Astrocyte (in vitro differentiated cells and primary cell): ENCODE data around the gene UBE2V1. TPM values are rescaled to one million over a fixed set of nuclear protein-coding genes. Genes with fewer than 3 reads are reported as not detected.

Source experiments
- DNase-seq: peaks from one replicate; pipeline ENCODE4 v3.0.0-alpha.2; 2010; ENCODE audit warnings: low read depth
- FAIRE-seq: peaks from 2 replicates; lab custom pipeline; 2011; peaks lifted over from hg19 to GRCh38; lab: Jason Lieb, UNC
- H2AFZ ChIP-seq: 2 replicates; pipeline ENCODE4 v1.6.0; 2012; ENCODE audit warnings: low read depth, low read length, inconsistent platforms
- H3K27ac ChIP-seq: 2 replicates; pipeline ENCODE4 v1.5.1; 2011; ENCODE audit warnings: low read depth, low read length, inconsistent platforms
- H3K27me3 ChIP-seq: 2 replicates; pipeline ENCODE4 v1.6.0; 2011; ENCODE audit warnings: low read length, inconsistent platforms; ENCODE audit not compliant: insufficient read depth
- H3K36me3 ChIP-seq: 2 replicates; pipeline ENCODE4 v1.5.1; 2011; ENCODE audit warnings: low read length, inconsistent platforms; ENCODE audit not compliant: insufficient read depth
- H3K4me1 ChIP-seq: 2 replicates; pipeline ENCODE4 v1.5.1; 2011; ENCODE audit warnings: low read length, inconsistent platforms; ENCODE audit not compliant: insufficient read depth
- H3K4me2 ChIP-seq: 2 replicates; pipeline ENCODE4 v1.6.0; 2012; ENCODE audit warnings: low read length, inconsistent platforms
- H3K4me3 ChIP-seq: 2 replicates; pipeline ENCODE4 v1.5.1; 2011; ENCODE audit warnings: low read depth, mild to moderate bottlenecking, low read length, inconsistent platforms; ENCODE audit not compliant: insufficient read depth
- H3K79me2 ChIP-seq: 2 replicates; pipeline ENCODE4 v1.6.0; 2012; ENCODE audit warnings: mild to moderate bottlenecking, low read length, inconsistent platforms; ENCODE audit not compliant: insufficient read depth
- H3K9ac ChIP-seq: 2 replicates; pipeline ENCODE4 v1.6.0; 2012; ENCODE audit warnings: mild to moderate bottlenecking, low read length, inconsistent platforms
- H3K9me3 ChIP-seq: 2 replicates; pipeline ENCODE4 v1.5.1; 2012; ENCODE audit warnings: low read depth, mild to moderate bottlenecking, low read length, inconsistent platforms; ENCODE audit not compliant: insufficient read depth
- H4K20me1 ChIP-seq: 2 replicates; pipeline ENCODE4 v1.6.0; 2012; ENCODE audit warnings: low read length, inconsistent platforms; ENCODE audit not compliant: insufficient read depth
- H3K27ac Mint-ChIP-seq: one replicate; pipeline ENCODE4 v1.8.0; 2021; ENCODE audit warnings: mild to moderate bottlenecking, mixed read lengths; ENCODE audit not compliant: unreplicated experiment
- H3K27me3 Mint-ChIP-seq: one replicate; pipeline ENCODE4 v1.8.0; 2021; ENCODE audit warnings: low read depth, mixed read lengths; ENCODE audit not compliant: unreplicated experiment
- H3K36me3 Mint-ChIP-seq: one replicate; pipeline ENCODE4 v1.8.0; 2021; ENCODE audit warnings: low read depth, mixed read lengths; ENCODE audit not compliant: unreplicated experiment
- H3K4me1 Mint-ChIP-seq: one replicate; pipeline ENCODE4 v1.8.0; 2021; ENCODE audit warnings: low read depth, mixed read lengths; ENCODE audit not compliant: unreplicated experiment
- H3K4me3 Mint-ChIP-seq: one replicate; pipeline ENCODE4 v1.8.0; 2021; ENCODE audit warnings: mild to moderate bottlenecking, moderate library complexity, mixed read lengths; ENCODE audit not compliant: unreplicated experiment
- H3K9me3 Mint-ChIP-seq: one replicate; pipeline ENCODE4 v1.8.0; 2021; ENCODE audit warnings: mild to moderate bottlenecking, mixed read lengths; ENCODE audit not compliant: unreplicated experiment
- EZH2 ChIP-seq: IDR thresholded peaks from 2 replicates; pipeline ENCODE4 v1.6.1; 2012; ENCODE audit warnings: mild to moderate bottlenecking, low read length, inconsistent platforms; ENCODE audit not compliant: insufficient read depth
- total RNA-seq: library from RNA; stranded (reverse); gene quantifications from 2 replicates; pipeline ENCODE4 v1.2.1, GENCODE V29; 2021
- TF ChIP-seq, protein P1 (sequence below): IDR thresholded peaks from 2 replicates; pipeline ENCODE4 v1.5.1; 2011; ENCODE audit warnings: low read depth, mild to moderate bottlenecking, inconsistent platforms, low read length, moderate library complexity; ENCODE audit not compliant: insufficient read depth

The UBE2V1 gene
- total RNA-seq, 1 donor from 2014 or later, result 139 TPM

DNA sequence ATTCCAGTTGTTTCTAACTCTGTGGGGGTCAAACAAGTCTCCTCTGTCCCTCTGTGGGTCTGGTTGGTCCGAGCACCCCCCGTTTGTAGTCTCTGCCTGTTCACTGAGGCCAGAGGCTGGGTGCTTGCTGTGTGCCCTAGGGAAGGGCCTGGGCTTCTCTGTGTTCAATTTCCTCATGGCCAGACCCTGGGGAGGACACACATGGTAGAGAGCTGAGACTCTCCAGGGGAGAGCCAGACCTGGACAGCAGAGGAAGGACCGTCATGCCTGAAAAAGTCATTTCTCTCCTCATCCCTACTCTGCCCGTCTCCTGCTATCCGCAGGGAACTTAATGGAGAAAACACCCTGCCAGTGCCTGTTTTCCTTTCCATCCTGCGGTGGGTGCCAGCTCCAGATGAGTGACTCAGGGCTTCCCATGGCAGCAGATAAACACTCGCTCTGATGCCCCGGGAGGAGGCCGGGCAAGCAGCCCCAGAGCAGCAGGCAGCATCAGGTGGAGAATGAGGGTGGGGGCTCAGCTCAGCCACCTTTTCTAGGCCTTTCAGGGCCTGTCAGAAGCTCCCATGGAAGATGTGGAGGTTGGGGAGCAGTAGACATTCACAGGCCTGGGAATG lies 78.3 kb downstream of the UBE2V1 start:
- Mint-ChIP-seq H3K4me1 (peaks cover 29% of the 10 kb centered on the region), H3K36me3 (no peaks in the 10 kb centered on the region), H3K27ac (peak overlapping the region; percentile 97), H3K4me3 (no peak overlapping the region), H3K9me3 (no peaks in the 10 kb centered on the region), H3K27me3 (peaks cover 4% of the 10 kb centered on the region)
- Histone ChIP-seq H3K79me2 (no peaks in the 10 kb centered on the region), H3K27ac (peak overlapping the region; percentile 92), H3K27me3 (no peaks in the 10 kb centered on the region), H3K36me3 (no peaks in the 10 kb centered on the region), H3K4me1 (peaks cover 29% of the 10 kb centered on the region), H3K4me3 (no peak overlapping the region), H2AFZ (peak overlapping the region; percentile 18), H3K4me2 (peak overlapping the region; percentile 46), H3K9ac (peak overlapping the region; percentile 77), H4K20me1 (no peaks in the 10 kb centered on the region), H3K9me3 (peaks cover under 1% of the 10 kb centered on the region)
- DNase-seq, result peak; percentile 58
- no peak for FAIRE-seq
- TF ChIP-seq EZH2, result no peak
- TF ChIP-seq, protein P1, sequence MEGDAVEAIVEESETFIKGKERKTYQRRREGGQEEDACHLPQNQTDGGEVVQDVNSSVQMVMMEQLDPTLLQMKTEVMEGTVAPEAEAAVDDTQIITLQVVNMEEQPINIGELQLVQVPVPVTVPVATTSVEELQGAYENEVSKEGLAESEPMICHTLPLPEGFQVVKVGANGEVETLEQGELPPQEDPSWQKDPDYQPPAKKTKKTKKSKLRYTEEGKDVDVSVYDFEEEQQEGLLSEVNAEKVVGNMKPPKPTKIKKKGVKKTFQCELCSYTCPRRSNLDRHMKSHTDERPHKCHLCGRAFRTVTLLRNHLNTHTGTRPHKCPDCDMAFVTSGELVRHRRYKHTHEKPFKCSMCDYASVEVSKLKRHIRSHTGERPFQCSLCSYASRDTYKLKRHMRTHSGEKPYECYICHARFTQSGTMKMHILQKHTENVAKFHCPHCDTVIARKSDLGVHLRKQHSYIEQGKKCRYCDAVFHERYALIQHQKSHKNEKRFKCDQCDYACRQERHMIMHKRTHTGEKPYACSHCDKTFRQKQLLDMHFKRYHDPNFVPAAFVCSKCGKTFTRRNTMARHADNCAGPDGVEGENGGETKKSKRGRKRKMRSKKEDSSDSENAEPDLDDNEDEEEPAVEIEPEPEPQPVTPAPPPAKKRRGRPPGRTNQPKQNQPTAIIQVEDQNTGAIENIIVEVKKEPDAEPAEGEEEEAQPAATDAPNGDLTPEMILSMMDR, result no peak

DNA sequence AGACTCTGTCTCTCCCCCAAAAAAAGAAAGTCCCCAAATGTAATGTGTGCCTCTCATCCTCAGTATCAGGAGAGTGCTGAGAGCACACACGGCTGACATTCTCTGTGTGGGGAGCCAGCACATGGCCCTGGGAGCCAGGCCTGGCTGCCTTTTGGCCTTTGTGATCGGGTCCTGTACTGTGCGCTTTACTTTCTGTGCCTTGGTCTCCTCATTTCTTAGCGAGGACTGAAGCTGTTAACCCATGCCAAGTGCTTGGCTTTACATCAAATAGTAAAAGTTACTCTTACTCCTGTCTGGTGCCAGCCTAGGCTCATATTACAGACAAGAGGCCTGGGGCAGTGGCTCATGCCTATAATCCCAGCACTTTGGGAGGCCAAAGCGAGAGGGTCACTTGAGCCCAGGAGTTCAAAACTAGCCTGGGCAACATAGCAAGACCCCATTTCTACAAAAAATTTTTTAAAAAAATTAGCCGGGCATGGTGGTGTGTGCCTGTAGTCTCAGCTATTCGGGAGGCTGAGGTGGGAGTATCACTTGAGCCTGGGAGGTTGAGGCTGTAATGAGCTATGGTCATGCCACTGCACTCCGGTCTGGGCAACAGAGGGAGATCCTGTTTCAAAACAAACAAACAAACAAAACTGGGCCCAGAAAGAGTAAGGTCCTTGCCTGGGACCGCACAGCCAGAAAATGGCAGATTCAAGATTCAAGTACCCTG lies 79.8 kb downstream of the UBE2V1 start:
- Mint-ChIP-seq H3K4me1 (peaks cover 26% of the 10 kb centered on the region), H3K9me3 (no peaks in the 10 kb centered on the region), H3K27ac (peak overlapping the region; percentile 97), H3K27me3 (peaks cover 3% of the 10 kb centered on the region), H3K36me3 (no peaks in the 10 kb centered on the region), H3K4me3 (no peak overlapping the region)
- Histone ChIP-seq H3K4me2 (peak overlapping the region; percentile 54), H3K27me3 (no peaks in the 10 kb centered on the region), H3K9me3 (peaks cover 5% of the 10 kb centered on the region), H3K9ac (peak overlapping the region; percentile 75), H3K79me2 (no peaks in the 10 kb centered on the region), H3K27ac (peak overlapping the region; percentile 92), H3K4me3 (no peak overlapping the region), H3K4me1 (peaks cover 39% of the 10 kb centered on the region), H2AFZ (no peak overlapping the region), H4K20me1 (no peaks in the 10 kb centered on the region), H3K36me3 (no peaks in the 10 kb centered on the region)
- TF ChIP-seq EZH2, result no peak
- TF ChIP-seq, protein P1, result no peak
- no peak for FAIRE-seq
- no peak for DNase-seq

Other genes starting within 250 kb of the UBE2V1 start
- 7.2 and 7.3 TPM in 2 replicates for gene SPATA2, start 197.6 kb downstream of the UBE2V1 start, total RNA-seq
- gene RNF114, start 176.8 kb downstream of the UBE2V1 start, total RNA-seq, result 59.4 and 62.7 TPM in 2 replicates
- gene SNAI1, start 130.2 kb downstream of the UBE2V1 start, total RNA-seq, result 9.1 and 9.5 TPM in 2 replicates
- gene PEDS1, start 40.6 kb upstream of the UBE2V1 start, total RNA-seq, result 41.6 and 44.1 TPM in 2 replicates
- gene CEBPB, start 77.7 kb upstream of the UBE2V1 start, total RNA-seq, result 33.8 and 34.6 TPM in 2 replicates